ENCODE measurements around the gene RAPGEF1. TPM values are rescaled to one million over a fixed set of nuclear protein-coding genes. Genes with fewer than 3 reads are reported as not detected.

Gene RAPGEF1
- total and polyA plus RNA-seq, 5 donors from 2014 or later, result 3.8 to 159 (median 4.6) TPM

GRCh38 chr9:131585375-131585774 lies 154.5 kb downstream of the RAPGEF1 start:
- Mint-ChIP-seq H3K27ac (peak overlapping the region; percentile 94 to 97 (median 95)), H3K4me3 (peak overlapping the region; percentile 63 to 83 (median 80)), H3K9me3 (no peaks in the 10 kb centered on the region), H3K27me3 (no peaks in the 10 kb centered on the region), H3K4me1 (peaks cover 5 to 54% (median 23%) of the 10 kb centered on the region in 4 donors), H3K36me3 (peaks cover 28% of the 10 kb centered on the region)
- Histone ChIP-seq H3K9me3 (ENCODE audit: control insufficient read depth in 2 of 2, low read length in 2 of 2) (no peaks in the 10 kb centered on the region), H3K4me1 (ENCODE audit: control insufficient read depth, insufficient read depth, low read length, poor library complexity, severe bottlenecking) (peaks cover 35% of the 10 kb centered on the region), H3K27ac (ENCODE audit: insufficient read depth, low read length, poor library complexity, severe bottlenecking) (peak overlapping the region; percentile 65), H3K36me3 (ENCODE audit: control insufficient read depth, insufficient read depth, low read length) (peaks cover 44% of the 10 kb centered on the region), H3K4me3 (ENCODE audit: low read depth, low read length) (peak overlapping the region; percentile 37), H3K27me3 (ENCODE audit: control insufficient read depth, insufficient read depth, low read length) (no peaks in the 10 kb centered on the region)
- DNase-seq (peak; percentile 22 to 88 (median 52)), ATAC-seq (ENCODE audit: low read depth in 2 of 2) (peak; percentile 84 to 87)

- no peaks in the 10 kb centered on the region for H3K27me3 Mint-ChIP-seq
- peaks cover 32% of the 10 kb centered on the region for H3K36me3 Mint-ChIP-seq
- Histone ChIP-seq H3K9me3 (ENCODE audit: control insufficient read depth in 2 of 2, low read length in 2 of 2) (no peaks in the 10 kb centered on the region), H3K4me1 (ENCODE audit: control insufficient read depth, insufficient read depth, low read length, poor library complexity, severe bottlenecking) (peaks cover 30% of the 10 kb centered on the region), H3K27ac (ENCODE audit: insufficient read depth, low read length, poor library complexity, severe bottlenecking) (peak overlapping the region; percentile 65), H3K27me3 (ENCODE audit: control insufficient read depth, insufficient read depth, low read length) (no peaks in the 10 kb centered on the region), H3K4me3 (ENCODE audit: low read depth, low read length) (peak overlapping the region; percentile 37), H3K36me3 (ENCODE audit: control insufficient read depth, insufficient read depth, low read length) (peaks cover 46% of the 10 kb centered on the region)
- DNase-seq, result peak in 1 of 3 donors; percentile 18
- H3K4me1 Mint-ChIP-seq, result peaks cover 5 to 49% (median 21%) of the 10 kb centered on the region in 4 donors
- H3K9me3 Mint-ChIP-seq, result no peaks in the 10 kb centered on the region
- H3K4me3 Mint-ChIP-seq, result peak overlapping the region; percentile 63 to 83 (median 80)
- peak overlapping the region; percentile 94 to 97 (median 95) for H3K27ac Mint-ChIP-seq
- ATAC-seq (ENCODE audit: low read depth in 2 of 2), result no peak
Observed at GRCh38 chr9:131584858-131585257, 155.0 kb downstream of the RAPGEF1 start.

- H3K9me3 ChIP-seq (ENCODE audit: control insufficient read depth in 2 of 2, low read length in 2 of 2), result no peaks in the 10 kb centered on the region
- no peak overlapping the region for H3K4me3 ChIP-seq (ENCODE audit: low read depth, low read length)
- DNase-seq (no peak), ATAC-seq (ENCODE audit: low read depth in 2 of 2) (no peak)
- H3K4me1 ChIP-seq (ENCODE audit: control insufficient read depth, insufficient read depth, low read length, poor library complexity, severe bottlenecking), result peaks cover 33% of the 10 kb centered on the region
- peak overlapping the region; percentile 65 for H3K27ac ChIP-seq (ENCODE audit: insufficient read depth, low read length, poor library complexity, severe bottlenecking)
- no peaks in the 10 kb centered on the region for H3K27me3 ChIP-seq (ENCODE audit: control insufficient read depth, insufficient read depth, low read length)
- Mint-ChIP-seq H3K4me3 (peak overlapping the region in 3 of 4 donors; percentile 39 to 79 (median 51)), H3K9me3 (no peaks in the 10 kb centered on the region), H3K27me3 (no peaks in the 10 kb centered on the region), H3K36me3 (peaks cover 35% of the 10 kb centered on the region), H3K4me1 (peaks cover 5 to 54% (median 22%) of the 10 kb centered on the region in 4 donors), H3K27ac (peak overlapping the region in 2 of 3 donors; percentile 64 to 82)
- H3K36me3 ChIP-seq (ENCODE audit: control insufficient read depth, insufficient read depth, low read length), result peaks cover 42% of the 10 kb centered on the region
Observed at GRCh38 chr9:131583836-131584555, 155.9 kb downstream of the RAPGEF1 start.

GRCh38 chr9:131583337-131583645 lies 156.6 kb downstream of the RAPGEF1 start:
- Histone ChIP-seq H3K4me3 (ENCODE audit: low read depth, low read length) (no peak overlapping the region), H3K27me3 (ENCODE audit: control insufficient read depth, insufficient read depth, low read length) (no peaks in the 10 kb centered on the region), H3K27ac (ENCODE audit: insufficient read depth, low read length, poor library complexity, severe bottlenecking) (peak overlapping the region; percentile 33), H3K36me3 (ENCODE audit: control insufficient read depth, insufficient read depth, low read length) (peaks cover 40% of the 10 kb centered on the region), H3K9me3 (ENCODE audit: control insufficient read depth in 2 of 2, low read length in 2 of 2) (no peaks in the 10 kb centered on the region), H3K4me1 (ENCODE audit: control insufficient read depth, insufficient read depth, low read length, poor library complexity, severe bottlenecking) (peaks cover 40% of the 10 kb centered on the region)
- H3K4me1 Mint-ChIP-seq, result peaks cover 5 to 61% (median 24%) of the 10 kb centered on the region in 4 donors
- no peaks in the 10 kb centered on the region for H3K9me3 Mint-ChIP-seq
- no peaks in the 10 kb centered on the region for H3K27me3 Mint-ChIP-seq
- H3K27ac Mint-ChIP-seq, result peak overlapping the region in 2 of 3 donors; percentile 56 to 64
- H3K4me3 Mint-ChIP-seq, result peak overlapping the region in 1 of 4 donors; percentile 39
- H3K36me3 Mint-ChIP-seq, result peaks cover 39% of the 10 kb centered on the region
- ATAC-seq (ENCODE audit: low read depth in 2 of 2), result no peak
- DNase-seq, result no peak

- H3K27ac ChIP-seq (ENCODE audit: insufficient read depth, low read length, poor library complexity, severe bottlenecking), result peak overlapping the region; percentile 33
- no peak for ATAC-seq (ENCODE audit: low read depth in 2 of 2)
- no peak overlapping the region for H3K4me3 ChIP-seq (ENCODE audit: low read depth, low read length)
- H3K9me3 ChIP-seq (ENCODE audit: control insufficient read depth in 2 of 2, low read length in 2 of 2), result no peaks in the 10 kb centered on the region
- Mint-ChIP-seq H3K36me3 (peaks cover 33% of the 10 kb centered on the region), H3K4me1 (peaks cover 5 to 64% (median 26%) of the 10 kb centered on the region in 4 donors), H3K27ac (peak overlapping the region in 1 of 3 donors; percentile 56), H3K4me3 (peak overlapping the region in 1 of 4 donors; percentile 32), H3K27me3 (no peaks in the 10 kb centered on the region), H3K9me3 (no peaks in the 10 kb centered on the region)
- peaks cover 46% of the 10 kb centered on the region for H3K4me1 ChIP-seq (ENCODE audit: control insufficient read depth, insufficient read depth, low read length, poor library complexity, severe bottlenecking)
- peaks cover 35% of the 10 kb centered on the region for H3K36me3 ChIP-seq (ENCODE audit: control insufficient read depth, insufficient read depth, low read length)
- no peak for DNase-seq
- H3K27me3 ChIP-seq (ENCODE audit: control insufficient read depth, insufficient read depth, low read length), result no peaks in the 10 kb centered on the region
Observed at GRCh38 chr9:131582466-131583336, 157.2 kb downstream of the RAPGEF1 start.

- H3K9me3 ChIP-seq (ENCODE audit: control insufficient read depth in 2 of 2, low read length in 2 of 2), result no peaks in the 10 kb centered on the region
- no peak overlapping the region for H3K4me3 ChIP-seq (ENCODE audit: low read depth, low read length)
- peaks cover 48% of the 10 kb centered on the region for H3K4me1 ChIP-seq (ENCODE audit: control insufficient read depth, insufficient read depth, low read length, poor library complexity, severe bottlenecking)
- no peaks in the 10 kb centered on the region for H3K27me3 Mint-ChIP-seq
- peaks cover 37% of the 10 kb centered on the region for H3K36me3 ChIP-seq (ENCODE audit: control insufficient read depth, insufficient read depth, low read length)
- H3K27ac ChIP-seq (ENCODE audit: insufficient read depth, low read length, poor library complexity, severe bottlenecking), result no peak overlapping the region
- DNase-seq (no peak), ATAC-seq (ENCODE audit: low read depth in 2 of 2) (no peak)
- H3K9me3 Mint-ChIP-seq, result no peaks in the 10 kb centered on the region
- H3K4me3 Mint-ChIP-seq, result peak overlapping the region in 2 of 4 donors; percentile 10 to 44
- peaks cover 5 to 63% (median 21%) of the 10 kb centered on the region in 4 donors for H3K4me1 Mint-ChIP-seq
- peaks cover 27% of the 10 kb centered on the region for H3K36me3 Mint-ChIP-seq
- H3K27ac Mint-ChIP-seq, result peak overlapping the region in 1 of 3 donors; percentile 69
- no peaks in the 10 kb centered on the region for H3K27me3 ChIP-seq (ENCODE audit: control insufficient read depth, insufficient read depth, low read length)
Observed at GRCh38 chr9:131582056-131582455, 157.8 kb downstream of the RAPGEF1 start.

- H3K36me3 ChIP-seq (ENCODE audit: control insufficient read depth, insufficient read depth, low read length), result peaks cover 42% of the 10 kb centered on the region
- DNase-seq, result no peak
- no peak overlapping the region for H3K4me3 ChIP-seq (ENCODE audit: low read depth, low read length)
- peaks cover 41% of the 10 kb centered on the region for H3K4me1 ChIP-seq (ENCODE audit: control insufficient read depth, insufficient read depth, low read length, poor library complexity, severe bottlenecking)
- no peaks in the 10 kb centered on the region for H3K9me3 Mint-ChIP-seq
- H3K27me3 Mint-ChIP-seq, result no peaks in the 10 kb centered on the region
- H3K36me3 Mint-ChIP-seq, result peaks cover 24% of the 10 kb centered on the region
- no peaks in the 10 kb centered on the region for H3K27me3 ChIP-seq (ENCODE audit: control insufficient read depth, insufficient read depth, low read length)
- H3K4me3 Mint-ChIP-seq, result peak overlapping the region in 1 of 4 donors; percentile 68
- ATAC-seq (ENCODE audit: low read depth in 2 of 2), result no peak
- H3K9me3 ChIP-seq (ENCODE audit: control insufficient read depth in 2 of 2, low read length in 2 of 2), result no peaks in the 10 kb centered on the region
- peaks cover 3 to 47% (median 17%) of the 10 kb centered on the region in 4 donors for H3K4me1 Mint-ChIP-seq
- H3K27ac ChIP-seq (ENCODE audit: insufficient read depth, low read length, poor library complexity, severe bottlenecking), result no peak overlapping the region
- H3K27ac Mint-ChIP-seq, result peak overlapping the region in 2 of 3 donors; percentile 59 to 92
Observed at GRCh38 chr9:131580358-131580757, 159.5 kb downstream of the RAPGEF1 start.
